NB4 (cell line): Measurements from ENCODE around the gene ZNF334.
A peak's percentile ranks its signal among the peaks of the same experiment; 100 is the strongest.

Experiments used
- DNase-seq: peaks from one replicate; pipeline ENCODE4 v3.0.0; 2010; ENCODE audit warnings: low read depth
- H3K4me3 ChIP-seq: one replicate; pipeline ENCODE4 v1.5.1; 2011; ENCODE audit warnings: mild to moderate bottlenecking, low read depth, low read length, moderate library complexity
- CTCF ChIP-seq: IDR thresholded peaks from one replicate; pipeline ENCODE4 v1.5.1; 2012; ENCODE audit warnings: low read depth, low read length
- MAX ChIP-seq: IDR thresholded peaks from 2 replicates; pipeline ENCODE4 v1.6.1; 2011; ENCODE audit warnings: low read depth, low read length
- MYC ChIP-seq: IDR thresholded peaks from 2 replicates; pipeline ENCODE4 v1.6.1; 2011; ENCODE audit warnings: low read depth, low read length
- POLR2A ChIP-seq: IDR thresholded peaks from 2 replicates; pipeline ENCODE4 v1.6.1; 2011; ENCODE audit warnings: mild to moderate bottlenecking; ENCODE audit not compliant: insufficient read length; ENCODE audit errors: extremely low read depth

ZNF334 gene

GRCh38 chr20:46547995-46548394 lies 34.6 kb upstream of the ZNF334 start:
- DNase-seq = no peak
- no peak overlapping the region for H3K4me3 ChIP-seq
- TF ChIP-seq MYC = no peak
- TF ChIP-seq CTCF = no peak
- TF ChIP-seq POLR2A = no peak
- TF ChIP-seq MAX = no peak

- TF ChIP-seq MAX (no peak), MYC (no peak), POLR2A (no peak), CTCF (no peak)
- H3K4me3 ChIP-seq = no peak overlapping the region
- no peak for DNase-seq
Measured at GRCh38 chr20:46546936-46547335, 33.6 kb upstream of the ZNF334 start.

GRCh38 chr20:46546298-46546697 lies 32.9 kb upstream of the ZNF334 start:
- TF ChIP-seq CTCF = no peak
- TF ChIP-seq MYC = no peak

GRCh38 chr20:46545827-46546138 lies 32.4 kb upstream of the ZNF334 start:
- no peak overlapping the region for H3K4me3 ChIP-seq
- TF ChIP-seq POLR2A = no peak
- no peak for TF ChIP-seq MYC
- no peak for TF ChIP-seq CTCF
- no peak for TF ChIP-seq MAX
- no peak for DNase-seq

More at GRCh38 chr20:46546298-46546697, 32.9 kb upstream of the ZNF334 start:
- DNase-seq = no peak
- no peak overlapping the region for H3K4me3 ChIP-seq

DNA sequence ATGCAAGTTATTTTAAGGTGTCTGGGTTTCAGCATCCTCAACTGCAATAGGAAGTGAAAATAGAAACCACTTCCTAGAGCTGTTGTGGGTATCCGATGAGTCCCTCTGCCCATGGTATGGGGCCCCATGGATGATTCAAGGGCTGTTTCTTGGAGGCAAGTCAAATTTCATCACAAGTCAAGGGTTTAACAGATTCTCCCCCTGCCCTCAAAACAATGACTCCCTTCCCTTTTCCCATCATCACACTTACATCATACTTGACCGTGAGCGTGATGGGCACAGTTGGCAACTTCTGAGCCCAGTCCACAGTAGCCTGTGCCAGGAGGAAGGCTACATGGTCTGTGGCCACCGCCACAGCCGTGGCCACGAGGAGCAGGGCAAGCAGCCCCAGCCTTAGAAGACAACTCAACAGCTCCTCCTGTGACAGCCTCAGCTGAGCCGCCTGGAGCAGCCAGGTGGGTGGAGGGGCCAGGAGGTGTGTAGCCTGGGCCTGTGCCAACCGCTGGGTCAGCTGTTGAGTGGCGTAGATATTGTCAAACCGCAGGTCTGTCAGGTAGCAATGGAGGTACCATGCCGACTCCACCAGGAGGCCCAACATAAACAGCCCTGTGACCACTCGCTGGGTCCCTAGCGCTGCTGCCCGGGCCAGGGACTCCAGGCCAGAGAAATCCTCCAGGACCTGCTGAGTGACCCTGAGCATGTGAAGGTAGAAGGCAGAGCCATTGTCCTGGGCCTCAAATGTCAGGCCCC lies 31.9 kb upstream of the ZNF334 start:
- no peak for TF ChIP-seq POLR2A
- TF ChIP-seq MYC = peak; percentile 74
- peak; percentile 9; the same call in 1 of the 2 replicates for TF ChIP-seq MAX
- no peak for TF ChIP-seq CTCF
- DNase-seq = peak; percentile 98
- peak overlapping the region; percentile 22 for H3K4me3 ChIP-seq

DNA sequence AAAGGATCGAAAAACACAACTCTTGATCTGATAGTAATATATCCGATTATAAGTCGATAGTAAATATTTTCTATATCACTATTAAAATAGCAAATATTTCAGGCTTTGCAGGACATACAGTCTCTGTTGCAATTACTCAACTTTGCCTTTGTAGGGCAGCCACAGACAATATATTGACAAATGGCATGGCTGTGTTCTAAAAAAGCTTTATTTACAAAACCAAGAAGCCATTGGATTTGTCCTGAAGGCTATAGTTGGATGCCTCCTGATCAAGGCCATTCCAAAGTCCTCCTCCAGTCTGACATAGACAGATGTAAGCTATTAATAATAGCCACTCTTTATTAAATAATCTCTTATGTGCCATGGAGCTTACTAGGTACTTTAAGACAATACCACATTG lies 31.2 kb upstream of the ZNF334 start:
- no peak for TF ChIP-seq MYC
- peak; percentile 13 for TF ChIP-seq CTCF
- peak; percentile 64 for DNase-seq
- peak overlapping the region; percentile 22 for H3K4me3 ChIP-seq
